Iris pigment epithelial cell (primary cell): Measurements from ENCODE around the gene RALA.
A peak's percentile ranks its signal among the peaks of the same experiment; 100 is the strongest.

Experiments used
- DNase-seq: peaks from one replicate; pipeline ENCODE4 v3.0.0-alpha.2; 2011; ENCODE audit warnings: low read depth

Gene RALA

DNA sequence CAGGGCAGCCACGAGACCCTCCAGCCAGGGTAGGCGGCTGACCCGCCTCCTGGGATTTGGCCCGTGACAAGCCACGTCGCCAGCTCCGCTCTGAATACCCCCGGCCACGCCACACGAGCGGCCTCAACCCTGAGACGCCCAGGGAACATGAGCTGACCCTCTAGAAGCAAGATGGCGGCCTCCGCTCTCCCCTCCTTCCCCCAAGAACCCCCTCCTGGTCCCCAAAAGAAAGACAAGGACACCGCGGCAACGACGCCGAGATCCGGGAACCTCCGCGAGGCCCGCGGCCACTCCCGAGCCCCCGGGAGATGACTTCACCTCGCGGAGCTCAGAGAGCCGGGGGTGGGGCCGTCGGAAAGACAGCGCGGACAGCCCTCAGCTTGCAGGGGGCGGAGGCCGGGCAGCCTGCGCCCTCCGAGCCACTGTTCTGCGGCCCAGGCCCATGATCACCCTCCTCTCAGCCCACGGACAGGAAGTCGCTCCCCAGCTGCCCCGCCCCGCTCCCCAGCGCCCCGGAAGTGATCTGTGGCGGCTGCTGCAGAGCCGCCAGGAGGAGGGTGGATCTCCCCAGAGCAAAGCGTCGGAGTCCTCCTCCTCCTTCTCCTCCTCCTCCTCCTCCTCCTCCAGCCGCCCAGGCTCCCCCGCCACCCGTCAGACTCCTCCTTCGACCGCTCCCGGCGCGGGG is at the start of gene RALA:
TSS of gene RALA (plus strand) at position 526 of the 685 bp plus-strand sequence. CDS start 63,096 bp downstream, outside the sequence.
- peak; percentile 97 for DNase-seq

- no peak for DNase-seq
Measured at GRCh38 chr7:39574673-39575349, 48.6 kb upstream of the RALA start.

GRCh38 chr7:39577229-39577874 is 46.0 kb upstream of the RALA start:
- no peak for DNase-seq

DNA sequence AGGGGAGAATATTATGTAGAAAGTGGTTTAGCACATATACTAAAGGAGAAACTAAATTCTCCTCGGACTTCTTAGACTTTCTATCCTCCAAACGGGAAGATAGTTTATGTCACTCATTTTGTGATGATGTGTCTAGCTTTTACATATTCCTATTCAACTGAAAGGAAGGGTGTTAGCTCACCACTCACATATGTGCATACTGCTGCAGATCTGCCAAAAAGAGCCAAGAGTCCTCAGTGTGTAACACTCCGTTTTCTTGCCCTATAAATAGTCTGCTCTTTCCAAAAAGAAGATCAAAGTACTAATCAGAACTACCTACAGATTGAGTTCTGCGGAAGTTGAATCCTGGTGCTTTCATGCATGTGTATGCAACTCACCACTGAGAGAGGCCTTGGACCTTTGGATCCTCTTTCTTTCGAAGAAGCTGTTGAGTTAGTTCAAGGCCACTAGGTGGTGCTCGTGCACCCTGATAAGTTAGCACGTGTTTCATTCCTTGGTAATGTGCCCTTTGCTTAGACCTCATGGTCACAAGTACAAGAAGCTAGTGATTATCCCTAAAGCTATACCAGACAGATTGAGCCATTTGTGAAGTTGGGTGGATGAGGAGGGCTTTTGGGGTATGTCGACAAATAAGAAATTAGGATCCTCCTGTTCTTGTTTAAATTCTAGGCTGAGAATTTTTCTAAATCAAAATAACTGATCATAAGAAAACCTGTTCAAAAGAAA is 43.1 kb upstream of the RALA start:
- DNase-seq = peak; percentile 95

- no peak for DNase-seq
Measured at GRCh38 chr7:39582536-39582935, 40.8 kb upstream of the RALA start.

GRCh38 chr7:39583539-39583938 is 39.8 kb upstream of the RALA start:
- DNase-seq = no peak

DNA sequence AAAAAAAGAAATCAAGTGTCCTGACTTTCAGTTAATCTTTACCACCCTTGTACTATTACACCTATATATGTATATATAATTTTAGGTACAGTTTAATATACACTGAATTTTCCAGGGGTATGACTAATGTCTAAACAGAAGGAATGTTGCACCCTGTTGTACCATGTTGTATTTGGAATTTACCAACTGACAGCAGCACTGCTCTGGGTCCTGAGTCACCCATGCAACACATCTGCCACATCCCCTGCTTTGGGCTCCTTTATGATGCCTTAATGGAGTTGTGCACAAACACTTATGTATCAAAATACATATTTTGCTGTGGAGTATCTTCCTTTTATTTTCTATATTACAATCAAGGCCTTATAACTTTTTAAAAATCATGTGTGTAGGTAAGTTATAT is 36.0 kb upstream of the RALA start:
- DNase-seq = peak; percentile 44

GRCh38 chr7:39588416-39588815 is 35.0 kb upstream of the RALA start:
- peak; percentile 63 for DNase-seq

GRCh38 chr7:39589323-39590111 is 33.9 kb upstream of the RALA start:
- DNase-seq = peak; percentile 98

DNA sequence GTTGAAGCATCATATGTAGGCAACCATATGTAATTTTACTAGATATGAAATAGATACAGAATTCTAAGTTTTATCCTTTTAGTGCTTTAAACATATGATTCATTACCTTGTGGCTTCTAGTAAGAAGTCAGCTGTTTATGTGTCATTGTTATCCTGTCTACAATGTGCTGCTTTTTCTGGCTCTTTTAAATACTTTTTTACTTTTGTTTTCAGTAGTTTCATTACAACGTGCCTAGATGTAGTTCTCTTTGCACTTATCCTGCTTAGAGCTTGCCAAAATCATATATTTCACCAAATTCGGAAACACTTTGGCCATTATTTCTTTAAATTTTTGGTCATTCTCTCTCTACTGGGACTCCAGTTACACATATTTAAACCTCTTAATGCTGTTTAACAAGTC is 30.8 kb upstream of the RALA start:
- peak; percentile 86 for DNase-seq

DNA sequence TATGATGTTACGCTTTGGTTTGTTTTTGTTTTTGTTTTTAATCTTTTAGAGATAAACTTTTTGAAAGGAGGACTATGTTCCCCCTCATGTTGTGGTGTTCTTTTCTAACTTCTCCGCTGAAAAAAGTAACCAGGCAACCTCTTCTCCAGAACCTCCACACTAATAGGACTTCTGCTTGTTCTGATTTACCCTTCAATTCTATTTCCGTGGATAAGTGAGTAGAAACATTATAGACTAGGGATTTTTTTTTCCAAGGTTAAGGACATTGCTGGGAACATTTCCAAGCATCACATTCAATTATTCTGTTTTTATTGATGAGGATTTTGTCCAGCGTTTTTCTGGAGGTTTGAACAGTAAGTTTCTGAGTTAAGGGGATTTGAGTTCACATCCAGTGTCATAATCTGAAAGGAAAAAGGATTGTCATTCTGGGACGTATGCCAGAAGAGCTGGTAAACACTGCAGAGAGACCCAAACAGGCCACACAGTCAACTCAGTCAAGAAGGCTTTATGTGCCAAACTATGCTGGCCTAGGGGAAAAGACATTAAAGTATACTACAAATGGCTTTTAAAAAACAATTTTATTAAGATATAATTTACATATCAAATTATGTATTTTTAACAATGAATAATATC is 28.3 kb upstream of the RALA start:
- peak; percentile 80 for DNase-seq

DNA sequence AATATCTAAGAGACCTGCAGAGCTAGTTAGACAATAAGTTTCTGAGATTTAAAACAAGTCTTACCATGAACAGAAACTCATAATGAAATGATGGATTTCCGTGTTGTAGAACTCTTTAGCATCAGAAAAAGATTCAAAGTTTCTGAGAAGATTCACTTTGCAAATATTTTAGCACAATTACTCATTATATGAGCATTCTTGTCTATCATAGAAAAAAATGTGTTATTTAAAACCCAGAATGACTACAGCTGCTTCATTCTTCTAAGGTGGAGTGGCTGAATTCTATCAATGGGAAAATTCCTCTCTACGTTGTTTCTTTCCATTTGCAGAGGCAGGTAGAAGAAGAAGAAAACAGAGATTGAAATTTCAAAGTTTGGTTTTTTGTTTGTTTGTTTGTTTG is 21.0 kb upstream of the RALA start:
- DNase-seq = no peak

- DNase-seq = no peak
Measured at GRCh38 chr7:39603924-39604323, 19.4 kb upstream of the RALA start.

GRCh38 chr7:39605087-39605486 is 18.3 kb upstream of the RALA start:
- DNase-seq = no peak

DNA sequence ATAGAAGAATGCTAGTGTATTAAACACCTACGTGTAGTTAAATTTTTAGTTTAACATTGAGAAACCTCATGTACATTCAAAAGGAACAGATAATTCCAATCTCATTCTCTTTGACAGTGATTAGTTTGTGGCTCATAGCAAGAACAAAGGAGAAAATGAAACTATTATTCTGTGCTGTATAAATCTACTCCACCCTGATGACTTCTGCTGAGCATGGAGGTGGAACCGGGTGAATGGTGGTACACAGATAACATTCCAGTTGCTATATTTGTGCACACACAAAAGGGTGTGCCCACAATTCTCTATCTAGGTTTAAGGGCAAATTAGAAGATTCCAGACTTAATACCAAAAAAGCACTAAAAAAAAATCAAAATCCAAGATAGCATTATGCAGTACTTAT is 17.0 kb upstream of the RALA start:
- no peak for DNase-seq

GRCh38 chr7:39606941-39607340 is 16.4 kb upstream of the RALA start:
- DNase-seq = no peak

- no peak for DNase-seq
Measured at GRCh38 chr7:39607865-39608264, 15.5 kb upstream of the RALA start.

DNA sequence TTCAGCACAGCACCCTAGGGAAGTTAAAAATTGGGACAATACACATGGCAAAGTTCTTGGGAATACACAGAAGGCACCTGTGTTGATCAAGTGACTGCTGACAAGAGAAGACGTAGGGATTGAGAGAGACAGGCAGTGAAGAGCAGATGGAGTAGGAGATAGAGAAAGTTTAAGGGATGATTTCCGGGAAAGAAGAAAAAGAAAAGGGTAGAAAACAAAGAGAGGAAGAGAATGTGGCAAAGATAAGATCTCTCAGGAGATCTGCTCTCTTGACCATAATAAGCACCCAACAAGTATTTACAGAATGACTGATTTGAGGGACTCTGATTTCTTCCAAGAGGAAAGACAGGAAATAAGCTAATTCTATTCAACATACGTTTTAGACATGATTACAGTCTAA is 15.1 kb upstream of the RALA start:
- DNase-seq = no peak

GRCh38 chr7:39609113-39609934 is 14.0 kb upstream of the RALA start:
- DNase-seq = peak; percentile 69

DNA sequence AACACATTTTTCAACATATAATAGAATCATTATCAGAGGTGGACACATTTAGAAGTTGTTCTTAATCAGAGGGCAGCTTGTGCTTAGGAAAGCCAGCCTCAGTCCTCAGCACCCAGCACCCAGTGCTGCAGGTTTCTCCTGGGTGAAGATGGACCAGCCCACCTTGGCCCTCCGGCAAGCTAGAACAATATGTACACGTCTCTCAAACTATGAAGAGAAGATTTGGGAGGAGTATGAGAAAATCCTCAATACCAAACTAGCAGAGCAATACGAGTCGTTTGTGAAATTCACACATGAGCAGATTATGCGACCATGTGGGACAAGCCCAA is 13.5 kb upstream of the RALA start:
- no peak for DNase-seq

DNA sequence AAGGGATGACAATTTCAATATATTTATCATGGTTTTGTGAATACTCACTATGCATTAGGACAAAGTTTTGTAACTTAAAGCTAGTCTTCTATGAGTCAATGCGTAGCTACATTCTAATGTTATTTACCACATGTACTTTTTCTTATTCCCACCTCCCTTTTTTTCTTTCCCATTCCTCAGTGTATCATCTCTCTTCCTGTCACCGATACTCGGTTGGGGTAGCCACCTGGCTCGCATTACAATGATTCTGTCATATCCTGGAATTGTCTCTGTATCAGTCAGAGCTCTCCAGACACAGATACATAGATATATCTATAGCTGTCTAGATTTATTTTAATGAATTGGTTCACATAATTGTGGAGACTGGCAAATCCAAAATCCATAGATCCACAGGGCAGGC is 9.8 kb upstream of the RALA start:
- DNase-seq = peak; percentile 68
